LNCAP (cell line): ENCODE measurements around the gene NRP1.

ENCODE experiments used
- CTCF ChIP-seq: fragments of 450-650 bp; IDR thresholded peaks from 2 replicates; pipeline ENCODE4 v1.5.1; 2017; ENCODE audit warnings: mild to moderate bottlenecking

Gene NRP1

GRCh38 chr10:33231621-33232350 lies 102.7 kb downstream of the NRP1 start:
- TF ChIP-seq CTCF: no peak

GRCh38 chr10:33229949-33230267 lies 104.6 kb downstream of the NRP1 start:
- TF ChIP-seq CTCF: no peak

GRCh38 chr10:33229252-33229948 lies 105.1 kb downstream of the NRP1 start:
- TF ChIP-seq CTCF: no peak

- TF ChIP-seq CTCF: no peak
Observed at GRCh38 chr10:33228426-33228825, 106.0 kb downstream of the NRP1 start.

- no peak for TF ChIP-seq CTCF
Observed at GRCh38 chr10:33227489-33227888, 107.0 kb downstream of the NRP1 start.

- TF ChIP-seq CTCF: no peak
Observed at GRCh38 chr10:33224251-33224965, 110.1 kb downstream of the NRP1 start.

GRCh38 chr10:33223326-33224000 lies 111.0 kb downstream of the NRP1 start:
- TF ChIP-seq CTCF: no peak
